Mucosa of stomach (tissue), 1 donor: ENCODE measurements around the gene SMIM22.

Source experiments
- H3K27me3 ChIP-seq: one replicate; pipeline ENCODE4 v1.7.0; 2013; ENCODE audit warnings: mild to moderate bottlenecking, low read length; ENCODE audit not compliant: control insufficient read depth, insufficient read depth
- H3K36me3 ChIP-seq: one replicate; pipeline ENCODE4 v1.7.0; 2013; ENCODE audit warnings: low read length; ENCODE audit not compliant: control insufficient read depth, insufficient read depth
- H3K4me1 ChIP-seq: one replicate; pipeline ENCODE4 v1.7.0; 2013; ENCODE audit warnings: mild to moderate bottlenecking, low read length; ENCODE audit not compliant: control insufficient read depth, insufficient read depth
- H3K4me3 ChIP-seq: one replicate; pipeline ENCODE4 v1.7.0; 2013; ENCODE audit warnings: low read length
- H3K9ac ChIP-seq: one replicate; pipeline ENCODE4 v1.7.0; 2013; ENCODE audit warnings: mild to moderate bottlenecking, low read length, moderate library complexity
- H3K9me3 ChIP-seq: one replicate; pipeline ENCODE4 v1.7.0; 2013; ENCODE audit warnings: mild to moderate bottlenecking, low read length, moderate library complexity; ENCODE audit not compliant: control insufficient read depth
- donor health status: Pancreatic carcinoma.

Gene SMIM22

GRCh38 chr16:4795181-4795827 is at the start of gene SMIM22:
Gene SMIM22, plus strand, starts transcription at chr16:4795369. Its CDS starts 366 bp downstream, at chr16:4795735.
- no peaks in the 10 kb centered on the region for H3K27me3 ChIP-seq
- H3K9ac ChIP-seq: peak within 1 kb of the TSS; percentile 92
- H3K9me3 ChIP-seq: no peaks in the 10 kb centered on the region
- H3K4me3 ChIP-seq: peak within 1 kb of the TSS; percentile 80
- no peaks in the 10 kb centered on the region for H3K36me3 ChIP-seq
- H3K4me1 ChIP-seq: peaks cover 16% of the 10 kb centered on the region

DNA sequence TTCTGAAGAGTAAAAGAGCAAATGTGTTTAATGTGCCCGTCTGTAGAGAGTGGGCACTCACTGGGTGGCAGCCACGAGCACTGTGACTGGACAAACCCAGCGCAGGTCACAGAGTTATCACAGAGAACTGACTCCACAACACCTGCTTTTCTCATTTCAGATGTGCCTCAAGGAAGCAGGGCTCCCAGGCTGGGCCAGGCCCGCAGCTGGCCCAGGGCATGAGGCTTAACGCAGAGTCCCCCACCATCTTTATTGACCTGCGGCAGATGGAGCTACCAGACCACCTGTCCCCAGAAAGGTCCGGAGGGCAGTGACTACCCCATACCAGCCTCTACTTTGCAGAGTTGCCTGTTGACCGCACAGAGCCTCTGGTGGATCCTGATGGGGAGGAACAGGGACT is 49.0 kb upstream of the SMIM22 start:
- H3K9me3 ChIP-seq: no peaks in the 10 kb centered on the region
- H3K36me3 ChIP-seq: no peaks in the 10 kb centered on the region
- H3K4me3 ChIP-seq: no peak overlapping the region
- H3K4me1 ChIP-seq: peaks cover 11% of the 10 kb centered on the region
- H3K9ac ChIP-seq: no peak overlapping the region
- no peaks in the 10 kb centered on the region for H3K27me3 ChIP-seq

- H3K4me3 ChIP-seq: no peak overlapping the region
- H3K4me1 ChIP-seq: peaks cover 11% of the 10 kb centered on the region
Observed at GRCh38 chr16:4746991-4747574, 48.1 kb upstream of the SMIM22 start.

DNA sequence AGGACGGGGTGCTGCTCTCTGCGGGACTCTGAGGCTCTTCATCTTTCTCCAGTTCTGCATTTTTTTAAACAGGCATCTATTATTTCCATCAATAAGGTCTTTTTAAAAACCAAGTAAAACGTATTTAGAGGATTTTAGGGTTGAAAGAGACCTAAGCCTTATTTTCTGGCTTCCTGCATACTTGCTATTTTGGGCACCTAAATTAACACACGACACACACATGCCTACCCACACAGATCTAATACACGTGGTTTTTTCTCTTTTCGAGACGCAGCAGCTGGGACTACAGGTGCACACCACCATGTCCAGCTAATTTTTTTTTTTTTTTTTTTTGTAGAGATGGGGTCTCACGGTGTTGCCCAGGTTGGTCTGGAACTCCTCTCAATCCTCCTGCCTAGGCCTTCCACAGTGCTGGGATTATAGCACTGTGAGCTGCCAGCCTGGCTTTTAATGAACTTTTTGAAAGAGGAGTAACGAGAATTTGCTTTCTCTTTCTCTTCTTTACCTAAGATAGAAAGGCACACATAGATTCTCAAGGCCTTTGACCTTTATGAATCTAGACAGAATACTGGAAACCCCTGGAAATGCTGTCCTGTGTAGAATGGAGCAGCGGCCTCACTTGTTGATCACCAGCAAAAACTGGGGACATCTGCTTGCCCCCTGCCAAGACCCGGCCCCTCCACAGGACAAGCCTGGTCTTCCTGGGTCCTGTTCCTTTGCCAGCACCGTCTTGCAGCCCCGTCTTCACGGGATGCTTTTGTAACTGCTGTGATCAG is 47.1 kb upstream of the SMIM22 start:
- Histone ChIP-seq H3K4me3 (no peak overlapping the region), H3K9ac (no peak overlapping the region), H3K27me3 (no peaks in the 10 kb centered on the region), H3K4me1 (peaks cover 6% of the 10 kb centered on the region), H3K9me3 (no peaks in the 10 kb centered on the region), H3K36me3 (no peaks in the 10 kb centered on the region)

More at GRCh38 chr16:4746991-4747574, 48.1 kb upstream of the SMIM22 start:
- H3K9me3 ChIP-seq: no peaks in the 10 kb centered on the region
- no peaks in the 10 kb centered on the region for H3K27me3 ChIP-seq
- no peak overlapping the region for H3K9ac ChIP-seq
- no peaks in the 10 kb centered on the region for H3K36me3 ChIP-seq

GRCh38 chr16:4748682-4749411 is 46.3 kb upstream of the SMIM22 start:
- H3K9me3 ChIP-seq: no peaks in the 10 kb centered on the region
- no peaks in the 10 kb centered on the region for H3K36me3 ChIP-seq
- no peaks in the 10 kb centered on the region for H3K4me1 ChIP-seq
- H3K9ac ChIP-seq: no peak overlapping the region
- H3K4me3 ChIP-seq: no peak overlapping the region
- no peaks in the 10 kb centered on the region for H3K27me3 ChIP-seq

GRCh38 chr16:4749700-4750257 is 45.4 kb upstream of the SMIM22 start:
- H3K36me3 ChIP-seq: no peaks in the 10 kb centered on the region

DNA sequence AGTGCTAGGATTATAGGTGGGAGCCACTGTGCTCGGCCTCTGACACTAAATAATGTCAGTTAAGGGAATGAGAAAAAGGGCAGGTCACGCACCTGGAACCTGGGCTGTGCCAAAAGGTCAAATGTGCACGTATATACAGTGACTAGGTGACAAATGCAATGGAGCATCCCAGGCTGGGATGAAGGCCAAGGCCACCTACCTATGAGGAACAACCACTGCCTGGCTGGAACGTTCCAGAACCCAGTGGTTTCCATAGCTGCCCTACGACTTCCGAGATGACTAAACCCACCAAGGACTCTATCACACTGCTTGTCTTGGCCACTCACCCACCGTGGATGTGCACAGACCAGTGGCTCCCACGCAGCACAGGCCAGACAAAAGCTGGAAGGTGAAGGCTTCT is 44.3 kb upstream of the SMIM22 start:
- Histone ChIP-seq H3K9me3 (no peaks in the 10 kb centered on the region), H3K4me3 (no peak overlapping the region), H3K4me1 (no peaks in the 10 kb centered on the region), H3K27me3 (no peaks in the 10 kb centered on the region), H3K9ac (no peak overlapping the region), H3K36me3 (no peaks in the 10 kb centered on the region)

More at GRCh38 chr16:4749700-4750257, 45.4 kb upstream of the SMIM22 start:
- Histone ChIP-seq H3K9me3 (no peaks in the 10 kb centered on the region), H3K9ac (no peak overlapping the region), H3K4me3 (no peak overlapping the region), H3K27me3 (no peaks in the 10 kb centered on the region), H3K4me1 (no peaks in the 10 kb centered on the region)

GRCh38 chr16:4752351-4753100 is 42.6 kb upstream of the SMIM22 start:
- no peaks in the 10 kb centered on the region for H3K36me3 ChIP-seq
- no peak overlapping the region for H3K4me3 ChIP-seq
- no peaks in the 10 kb centered on the region for H3K27me3 ChIP-seq
- no peaks in the 10 kb centered on the region for H3K9me3 ChIP-seq
- no peaks in the 10 kb centered on the region for H3K4me1 ChIP-seq
- no peak overlapping the region for H3K9ac ChIP-seq

DNA sequence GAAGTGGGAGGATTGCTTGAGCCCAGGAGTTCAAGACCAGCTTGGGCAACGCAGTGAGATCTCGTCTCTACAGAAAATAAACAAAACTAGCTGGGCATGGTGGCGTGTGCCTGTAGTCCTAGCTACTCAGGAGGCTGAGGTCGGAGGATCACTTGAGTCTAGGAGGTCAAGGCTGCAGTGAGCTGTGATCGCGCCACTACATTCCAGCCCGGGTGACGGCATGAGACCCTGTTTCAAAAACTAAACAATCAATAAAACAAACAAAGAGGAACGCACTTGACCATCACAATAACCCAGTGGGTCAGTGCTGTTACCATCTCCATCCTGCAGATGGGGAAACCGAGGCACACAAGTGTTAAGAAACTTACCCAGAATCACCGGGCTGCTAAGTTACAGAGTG is 41.9 kb upstream of the SMIM22 start:
- H3K4me3 ChIP-seq: no peak overlapping the region
- H3K36me3 ChIP-seq: no peaks in the 10 kb centered on the region
- no peaks in the 10 kb centered on the region for H3K9me3 ChIP-seq
- H3K9ac ChIP-seq: no peak overlapping the region
- no peaks in the 10 kb centered on the region for H3K27me3 ChIP-seq
- H3K4me1 ChIP-seq: no peaks in the 10 kb centered on the region

- H3K9me3 ChIP-seq: no peaks in the 10 kb centered on the region
- no peak overlapping the region for H3K9ac ChIP-seq
- no peaks in the 10 kb centered on the region for H3K27me3 ChIP-seq
- no peak overlapping the region for H3K4me3 ChIP-seq
- H3K36me3 ChIP-seq: no peaks in the 10 kb centered on the region
- no peaks in the 10 kb centered on the region for H3K4me1 ChIP-seq
Observed at GRCh38 chr16:4754865-4755264, 40.3 kb upstream of the SMIM22 start.

DNA sequence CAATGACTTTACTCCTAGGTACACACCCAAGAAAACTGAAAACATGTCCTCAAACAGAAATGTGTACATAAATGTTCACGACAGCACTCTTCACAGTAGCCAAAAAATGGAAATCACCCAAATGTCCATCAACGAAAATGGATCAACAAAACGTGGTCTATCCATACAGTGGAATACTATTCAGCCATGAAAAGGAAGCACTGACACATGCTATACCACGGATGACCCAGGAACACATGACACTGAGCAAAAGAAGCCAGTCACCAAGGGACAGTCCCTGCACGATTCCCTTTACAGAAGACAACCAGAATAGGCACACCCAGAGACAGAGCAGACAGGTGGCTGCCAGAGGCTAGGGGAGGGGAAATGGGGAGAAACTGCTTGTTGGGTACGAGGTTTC is 39.5 kb upstream of the SMIM22 start:
- Histone ChIP-seq H3K9ac (no peak overlapping the region), H3K27me3 (no peaks in the 10 kb centered on the region), H3K4me1 (no peaks in the 10 kb centered on the region), H3K36me3 (no peaks in the 10 kb centered on the region), H3K9me3 (no peaks in the 10 kb centered on the region), H3K4me3 (no peak overlapping the region)
